Measurements from ENCODE around the gene SCEL.

GRCh38 chr13:77579959-77580358 lies 44.5 kb downstream of the SCEL start:
- TF ChIP-seq CTCF (IDR thresholded peaks at IDR 0.05) = no peak
- TF ChIP-seq POLR2A (IDR thresholded peaks at IDR 0.05) = no peak

Data from Peyer's patch (tissue), 4 donors.